B cell (primary cell): ENCODE data around the gene CDH13.

Experiments used
- CTCF ChIP-seq: fragments of 200-600 bp; IDR thresholded peaks from one replicate; pipeline ENCODE4 v1.8.0; 2022; ENCODE audit warnings: antibody characterized with exemption, mild to moderate bottlenecking
- EZH2 ChIP-seq: IDR thresholded peaks from 2 replicates; pipeline ENCODE4 v1.6.1; 2012; ENCODE audit warnings: borderline replicate concordance, low read depth, mild to moderate bottlenecking, moderate library complexity, low read length; ENCODE audit not compliant: insufficient read depth, poor library complexity, severe bottlenecking

- TF ChIP-seq CTCF = no peak
- TF ChIP-seq EZH2 = no peak
Measured at GRCh38 chr16:83258366-83258928, 631.7 kb downstream of the CDH13 start.
